Stimulated activated naive CD4-positive, alpha-beta T cell (primary cell): ENCODE results near the gene ACTR3.

Source experiments
- DNase-seq, 6 experiments: peaks; one replicate each; lab custom pipeline; 2025; lab: John Stamatoyannopoulos, UW

ACTR3 gene

DNA sequence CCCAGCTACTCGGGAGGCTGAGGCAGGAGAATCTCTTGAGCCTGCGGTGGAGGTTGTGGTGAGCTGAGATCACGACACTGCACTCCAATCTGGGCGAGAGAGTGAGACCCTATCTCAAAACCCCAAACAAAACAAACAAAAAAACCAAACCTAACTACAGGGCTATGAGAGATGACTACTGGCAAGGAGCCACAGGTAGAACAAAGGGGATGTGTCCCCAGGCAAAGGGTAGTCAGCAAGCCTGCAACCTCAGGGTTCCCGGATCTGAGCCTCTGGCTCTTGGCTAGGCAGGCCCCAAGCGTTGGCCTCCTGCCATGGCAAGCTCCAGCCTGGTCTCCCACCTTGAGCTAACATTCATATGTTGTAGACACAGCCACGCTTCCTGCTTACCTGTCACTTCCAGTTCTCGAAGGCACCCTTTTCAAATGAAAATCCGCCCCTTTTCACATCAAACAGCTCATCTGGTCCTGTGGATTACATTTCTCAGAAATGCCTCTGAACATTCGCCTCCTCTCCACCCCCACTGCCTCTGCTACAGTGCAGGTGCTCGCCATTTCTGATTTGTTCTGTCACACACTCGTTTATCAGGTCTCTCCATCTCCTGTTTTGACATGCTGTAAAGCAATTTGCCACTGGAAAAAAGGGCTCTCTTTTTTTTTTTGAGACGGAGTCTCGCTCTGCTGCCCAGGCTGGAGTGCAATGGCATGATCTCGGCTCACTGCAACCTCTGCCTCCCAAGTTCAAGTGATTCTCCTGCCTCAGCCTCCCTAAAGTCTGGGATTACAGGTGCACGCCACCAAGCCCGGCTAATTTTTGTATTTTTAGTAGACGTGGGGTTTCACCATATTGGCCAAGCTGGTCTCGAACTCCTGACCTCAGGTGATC, 13.1 kb upstream of the ACTR3 start:
- DNase-seq = peak; percentile 59 to 91 (median 78)

DNA sequence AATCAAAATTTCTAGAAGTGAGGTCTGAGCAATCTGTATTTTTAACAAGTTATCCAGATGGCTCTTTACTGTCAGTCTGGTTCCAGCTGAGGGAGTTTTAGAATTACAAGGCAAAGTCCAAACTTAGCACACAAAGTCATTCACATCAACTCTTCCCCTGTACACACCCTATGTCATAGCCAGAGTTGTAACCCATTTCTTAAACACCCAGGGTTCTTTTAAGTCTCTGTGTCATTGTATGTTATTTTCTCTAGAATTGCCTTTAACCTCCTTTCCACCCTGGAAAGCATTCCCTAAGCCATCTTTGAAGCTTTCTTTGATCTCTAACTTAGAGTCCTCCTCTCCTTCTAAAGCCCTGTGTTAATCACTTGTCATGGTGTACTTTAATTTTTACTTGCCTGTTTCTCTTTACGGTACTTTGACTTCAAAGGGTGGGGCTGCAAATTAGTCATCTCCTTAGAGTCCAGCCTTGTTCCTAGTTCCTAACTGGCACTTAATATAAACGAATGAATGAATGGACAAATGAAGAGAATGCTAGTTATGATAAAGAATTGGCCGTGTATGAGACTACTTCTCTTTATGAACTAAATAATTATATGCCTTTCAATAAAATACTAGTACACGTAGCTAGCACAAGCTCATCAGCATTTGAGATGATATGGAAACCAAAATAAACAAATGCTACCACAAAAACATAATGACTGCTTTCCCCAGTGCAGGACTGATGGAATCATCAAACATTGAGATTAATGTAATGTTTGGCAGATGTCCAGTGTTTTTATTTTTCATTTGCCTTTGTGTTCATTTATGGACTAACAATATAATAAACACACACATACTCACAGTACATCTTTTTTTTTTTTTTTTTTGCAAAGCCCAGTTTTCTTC, 11.9 kb upstream of the ACTR3 start:
- no peak for DNase-seq

DNA sequence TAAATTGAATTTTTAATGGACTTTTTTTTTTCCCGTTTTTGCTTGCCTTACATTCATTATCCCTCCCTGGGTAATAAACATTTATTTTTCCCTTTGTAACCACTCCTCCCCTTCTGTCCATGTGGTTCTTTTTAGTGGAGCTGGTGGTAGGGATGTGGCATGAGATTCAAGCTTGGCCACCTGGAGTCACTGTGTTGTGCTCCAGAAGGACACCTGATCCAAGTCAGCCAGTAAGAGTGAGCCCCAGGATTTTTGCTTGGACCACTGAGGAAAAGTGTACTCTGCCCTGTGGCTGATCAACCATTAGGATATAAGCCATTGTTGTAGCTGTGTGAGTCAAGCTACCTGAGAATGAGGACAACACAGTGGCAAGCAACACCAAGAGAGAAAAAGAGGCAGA, 11.1 kb upstream of the ACTR3 start:
- DNase-seq = no peak

- DNase-seq = no peak
These were observed 10.4 kb upstream of the ACTR3 start for GRCh38 chr2:113879457-113879856.

GRCh38 chr2:113886479-113887008, 3.3 kb upstream of the ACTR3 start:
- DNase-seq = peak in 1 of 6 experiments; percentile 11

DNA sequence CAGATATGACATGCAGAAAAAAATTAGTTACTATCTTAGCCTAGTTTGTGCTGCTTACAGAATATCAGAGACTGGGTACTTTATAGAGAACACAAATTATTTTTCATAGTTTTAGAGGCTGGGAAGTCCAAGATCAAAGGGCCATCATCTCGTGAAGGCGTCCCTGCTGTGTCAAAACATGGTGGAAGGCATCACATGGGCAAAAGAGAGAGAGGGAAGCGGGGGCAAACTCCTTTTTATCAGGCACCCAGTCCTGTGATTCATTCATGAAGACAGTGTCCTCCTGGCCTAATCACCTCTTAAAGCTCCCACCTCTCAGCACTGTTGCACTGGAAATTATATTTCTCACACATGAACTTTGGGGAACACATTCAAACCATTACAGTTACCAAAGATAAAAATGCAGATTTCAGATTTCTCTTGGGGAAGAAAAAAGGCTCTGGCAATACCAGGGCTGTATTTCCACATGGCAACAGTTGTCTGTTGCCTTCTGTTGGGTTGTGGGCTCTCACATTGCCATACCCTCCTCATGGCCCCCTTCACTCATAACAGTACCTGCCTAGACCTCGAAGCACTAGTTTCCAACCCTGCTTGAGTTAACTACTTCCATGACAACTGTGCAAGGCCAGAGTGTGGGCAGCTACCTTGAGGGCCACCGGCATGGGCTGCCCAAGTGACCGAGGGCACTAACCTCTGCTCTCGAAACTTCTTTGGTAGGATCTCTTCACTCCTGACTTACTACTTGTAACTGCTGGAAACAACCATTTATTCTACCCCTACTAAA, 2.7 kb upstream of the ACTR3 start:
- peak in 1 of 6 experiments; percentile 7 for DNase-seq

DNA sequence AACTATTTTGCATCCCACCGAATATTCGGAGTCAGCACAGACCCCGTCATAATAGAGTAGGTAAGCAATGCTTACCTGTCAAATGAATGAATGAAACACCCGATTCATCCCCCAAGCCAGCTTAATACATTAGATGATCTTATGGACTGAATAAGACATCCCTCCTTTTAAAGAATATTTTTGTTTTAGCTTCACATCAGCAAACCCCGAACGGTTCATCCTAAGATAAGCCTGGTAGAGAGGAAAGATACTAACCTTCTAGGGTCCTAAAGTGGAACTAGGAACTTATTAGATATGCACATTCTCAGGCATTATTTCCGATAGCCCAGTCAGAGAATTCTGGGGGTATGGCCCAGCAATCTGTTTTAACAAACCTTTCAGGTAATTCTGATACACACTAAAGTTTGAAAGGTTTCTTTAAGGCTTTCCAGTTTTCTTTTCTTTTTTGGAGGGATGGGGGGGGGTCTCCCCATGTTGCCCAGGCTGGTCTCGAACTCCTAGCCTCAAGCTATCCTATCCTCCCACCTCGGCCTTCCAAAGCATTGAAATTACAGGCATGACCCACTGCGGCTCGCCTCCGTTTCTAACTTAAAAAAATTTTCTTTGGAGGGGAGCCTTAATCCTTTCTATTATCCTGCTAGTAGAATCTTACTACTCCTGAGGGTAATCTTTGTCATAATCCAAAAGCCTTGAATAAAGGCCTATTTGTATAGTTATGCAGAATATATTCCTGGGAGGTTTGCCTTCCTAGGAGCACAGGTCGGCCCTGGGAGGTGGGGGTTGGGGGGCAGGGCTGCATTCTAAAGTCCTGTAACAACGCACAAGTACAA, 1.0 kb upstream of the ACTR3 start:
- DNase-seq = no peak

GRCh38 chr2:113890253-113891235, 655 bp downstream of the ACTR3 start:
- peak; percentile 59 to 81 (median 76) for DNase-seq

DNA sequence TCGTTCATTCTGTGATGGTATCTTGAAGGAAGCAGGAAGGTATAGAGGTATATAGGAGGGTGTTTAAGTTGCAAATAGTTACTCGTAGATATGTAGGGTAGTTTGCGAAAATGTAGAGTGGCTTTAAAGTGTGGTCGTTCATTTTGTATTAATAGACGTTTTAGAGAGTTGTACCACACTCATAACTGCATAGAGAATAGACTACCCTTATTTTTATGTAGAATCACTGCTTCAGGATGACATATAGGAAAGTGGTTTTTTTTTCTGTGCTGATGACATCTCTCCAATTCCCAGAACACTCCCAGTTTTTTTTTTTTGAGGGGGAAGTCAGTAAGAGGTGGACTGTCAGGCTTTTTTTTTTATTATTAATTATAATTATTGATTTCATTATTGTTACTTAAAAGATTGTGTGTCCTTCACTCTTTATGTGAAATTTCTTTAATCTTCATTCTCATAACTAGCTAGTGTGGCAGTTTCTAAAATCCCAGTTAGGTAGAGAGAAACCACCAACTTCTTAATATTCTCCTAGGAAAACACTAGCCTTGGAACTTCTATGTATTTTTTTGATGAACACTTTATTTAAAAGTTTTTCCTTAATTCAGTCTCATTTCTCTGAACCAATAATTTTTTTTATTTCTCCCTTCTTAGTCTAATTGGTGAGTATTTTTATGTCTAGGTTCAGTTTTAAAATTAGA, 1.5 kb downstream of the ACTR3 start:
- DNase-seq = no peak

DNA sequence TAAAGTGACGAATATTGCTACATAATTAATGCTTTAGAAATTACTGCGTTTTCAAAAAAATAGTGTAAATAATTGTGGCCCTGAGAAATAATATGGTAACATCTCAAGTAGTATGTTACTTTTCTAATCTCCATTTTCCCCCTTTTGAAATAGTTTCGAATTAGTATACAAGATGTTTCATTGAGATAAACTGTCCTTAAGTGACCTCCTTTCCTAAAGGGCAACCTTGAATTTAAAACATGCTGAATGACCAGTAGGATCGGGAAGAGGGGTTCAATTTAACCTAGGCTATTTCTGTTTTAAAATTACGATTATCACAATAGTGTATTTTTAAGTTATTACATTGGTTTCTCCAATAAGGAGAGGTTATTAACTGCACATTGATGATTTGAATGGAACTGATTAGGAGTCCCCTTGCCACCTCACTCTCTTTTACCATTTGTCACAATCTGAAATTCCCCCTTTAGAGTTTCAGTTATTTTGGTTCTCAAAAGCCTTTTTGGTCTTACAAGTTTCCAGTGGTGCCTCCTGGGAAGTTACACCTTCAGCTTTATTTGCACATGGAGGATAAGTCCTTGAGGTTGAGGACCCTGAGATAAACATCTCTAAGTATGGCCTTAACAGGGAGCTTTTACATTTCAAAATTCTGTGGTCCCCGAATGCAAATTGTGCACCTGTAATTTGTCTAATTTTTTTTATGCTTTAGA, 2.3 kb downstream of the ACTR3 start:
- DNase-seq = no peak

DNA sequence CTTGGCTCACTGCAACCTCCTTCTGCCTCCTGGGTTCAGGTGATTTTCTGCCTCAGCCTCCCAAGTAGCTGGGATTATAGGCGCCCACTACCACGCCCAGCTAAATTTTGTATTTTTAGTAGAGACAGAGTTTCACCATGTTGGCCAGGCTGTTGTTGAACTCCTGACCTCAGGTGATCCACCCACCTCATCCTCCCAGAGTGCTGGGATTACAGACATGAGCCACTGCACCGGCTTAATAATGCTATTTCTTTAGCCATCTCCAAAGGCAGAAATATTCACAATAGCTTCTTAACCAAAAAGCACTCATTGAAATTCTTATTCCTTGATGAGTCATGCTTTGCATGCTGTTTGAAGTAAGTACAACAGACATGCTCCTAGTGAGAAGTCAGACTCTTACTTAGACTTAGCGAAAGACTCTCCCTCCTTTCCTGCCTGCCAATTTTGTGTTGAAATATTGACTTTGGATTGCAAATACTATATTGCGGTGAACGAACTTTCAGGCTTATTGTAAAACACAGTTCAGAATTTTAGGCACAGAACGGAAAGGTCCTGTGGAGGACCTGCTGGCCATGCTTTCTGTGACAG, 4.4 kb downstream of the ACTR3 start:
- DNase-seq = no peak

DNA sequence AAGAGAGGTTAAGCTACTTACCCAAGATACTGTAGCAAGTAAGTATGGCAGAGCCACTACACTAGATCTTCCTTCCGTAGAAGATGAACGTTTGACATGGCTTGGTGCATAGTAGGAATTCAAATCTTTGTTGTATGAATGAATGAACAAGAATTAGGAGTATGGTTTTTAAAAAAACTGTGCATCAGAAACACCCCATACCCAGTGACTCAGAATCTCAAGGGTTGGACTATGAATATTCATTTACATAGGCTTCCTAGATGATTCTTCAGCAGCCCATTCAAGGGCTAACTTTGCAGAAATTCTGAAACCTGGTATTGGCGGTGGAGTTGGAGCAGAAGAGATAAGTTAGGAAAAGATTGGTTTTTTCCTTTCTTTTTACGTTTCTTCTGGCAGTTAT, 5.4 kb downstream of the ACTR3 start:
- DNase-seq = no peak

- no peak for DNase-seq
These were observed 6.1 kb downstream of the ACTR3 start for GRCh38 chr2:113895819-113896563.

- no peak for DNase-seq
These were observed 6.9 kb downstream of the ACTR3 start for GRCh38 chr2:113896791-113897190.

DNA sequence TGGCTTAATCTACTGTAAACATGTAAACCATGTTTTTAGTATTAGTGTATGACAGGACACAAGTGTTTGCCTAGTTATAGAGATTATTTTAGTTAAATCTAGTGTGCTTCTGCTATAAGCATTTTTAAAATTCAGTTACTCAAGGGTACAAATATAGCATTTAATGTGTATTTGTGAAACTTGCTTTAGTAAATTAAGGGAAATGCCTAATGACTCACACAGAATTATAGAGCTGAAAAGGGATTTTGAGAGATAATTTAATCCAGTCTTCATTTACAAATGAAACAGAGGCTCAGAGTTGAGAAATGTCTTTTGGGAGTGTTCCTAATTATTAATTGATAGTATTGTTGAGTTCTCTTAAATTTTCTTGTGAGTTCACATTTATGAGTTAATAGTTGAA, 8.2 kb downstream of the ACTR3 start:
- DNase-seq = no peak

GRCh38 chr2:113899166-113899565, 9.3 kb downstream of the ACTR3 start:
- DNase-seq = no peak

- no peak for DNase-seq
These were observed 12.1 kb downstream of the ACTR3 start for GRCh38 chr2:113901943-113902342.
